ENCODE measurements around the gene ZNF512B. TPM values are rescaled to one million over a fixed set of nuclear protein-coding genes. Genes with fewer than 3 reads are reported as not detected.

ZNF512B gene
- total and polyA plus RNA-seq, 7 donors, result 3.3 to 14.4 (median 10.0) TPM

DNA sequence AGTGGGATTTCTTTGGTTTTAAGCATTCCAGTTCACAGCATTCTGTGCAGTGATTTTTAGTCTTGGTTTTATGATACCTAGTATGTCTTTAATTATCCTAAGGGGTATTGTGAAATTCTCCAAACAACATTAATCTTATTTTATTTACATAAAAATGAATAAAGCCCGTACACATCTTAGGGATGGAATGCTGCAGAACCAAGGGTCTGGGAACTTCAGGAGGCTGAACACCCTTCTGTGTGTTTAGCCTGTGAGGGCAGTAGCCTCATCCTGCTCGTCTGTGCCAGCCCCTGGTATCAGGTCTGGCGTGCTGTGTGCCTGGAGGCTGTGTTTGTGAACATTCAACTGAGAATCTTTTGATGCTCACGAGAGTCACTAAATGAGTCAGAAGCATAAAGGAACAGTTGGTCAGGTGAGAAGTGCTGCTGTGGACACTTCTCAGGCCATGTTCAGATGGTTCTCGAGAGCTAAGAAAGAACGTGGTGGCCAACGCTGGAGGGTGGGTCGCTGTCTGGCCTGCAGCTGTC, 41.0 kb upstream of the ZNF512B start:
- intact Hi-C loops (cut with DNase I), result no loop called here
- Histone ChIP-seq H3K36me3 (ENCODE audit: insufficient read depth in 1 of 2, low read depth in 1 of 2) (peaks cover 7 to 64% of the 10 kb centered on the region in 2 donors), H3K4me1 (no peaks in the 10 kb centered on the region), H3K4me3 (no peak overlapping the region), H3K9me3 (no peaks in the 10 kb centered on the region), H3K27ac (no peak overlapping the region), H3K27me3 (ENCODE audit: insufficient read depth in 3 of 3, low read length in 2 of 3) (no peaks in the 10 kb centered on the region)
- TF ChIP-seq CTCF (IDR thresholded peaks at IDR 0.05), result no peak
- DNase-seq, result no peak
- ATAC-seq, result no peak
- WGBS, 3 donors, result 90 to 97% (median 94%) methylated on average over 8 of the region's 8 CpGs

DNA sequence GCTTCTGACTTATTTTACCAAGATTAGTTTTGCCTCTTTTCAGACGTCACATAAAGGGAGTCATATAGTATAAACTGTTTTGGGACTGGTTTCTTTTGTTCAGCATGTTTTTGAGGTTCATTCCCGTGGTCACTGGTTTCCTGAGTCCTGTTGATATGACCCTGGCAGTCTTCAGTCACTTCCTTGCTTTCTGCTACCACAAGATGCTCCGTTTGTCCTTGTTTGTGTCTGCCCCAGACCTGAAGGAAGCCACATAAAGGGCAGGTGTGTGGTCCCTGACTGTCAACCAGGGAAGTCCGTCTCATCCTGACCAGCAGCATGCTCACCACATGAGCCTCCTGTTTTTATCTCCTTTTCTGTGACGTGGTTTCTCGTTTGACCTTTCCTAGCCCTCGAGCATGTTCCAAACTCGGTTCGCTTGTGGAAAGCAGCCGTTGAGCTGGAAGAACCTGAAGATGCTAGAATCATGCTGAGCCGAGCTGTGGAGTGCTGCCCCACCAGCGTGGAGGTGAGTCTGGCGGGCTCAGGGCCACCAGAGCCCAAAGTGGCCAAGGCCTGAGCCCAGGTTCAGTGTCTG, 40.2 kb upstream of the ZNF512B start:
- Histone ChIP-seq H3K27ac (no peak overlapping the region), H3K4me1 (no peaks in the 10 kb centered on the region), H3K4me3 (no peak overlapping the region), H3K36me3 (ENCODE audit: insufficient read depth in 1 of 2, low read depth in 1 of 2) (peaks cover 7 to 64% of the 10 kb centered on the region in 2 donors), H3K9me3 (no peaks in the 10 kb centered on the region), H3K27me3 (ENCODE audit: insufficient read depth in 3 of 3, low read length in 2 of 3) (no peaks in the 10 kb centered on the region)
- 91 to 95% (median 92%) methylated on average over 13 of the region's 13 CpGs for WGBS, 3 donors
- intact Hi-C loops (cut with DNase I), result no loop called here
- ATAC-seq (no peak), DNase-seq (no peak)
- TF ChIP-seq CTCF (IDR thresholded peaks at IDR 0.05), result no peak

GRCh38 chr20:64006902-64007301, 37.2 kb upstream of the ZNF512B start:
- Histone ChIP-seq H3K27me3 (ENCODE audit: insufficient read depth in 3 of 3, low read length in 2 of 3) (no peaks in the 10 kb centered on the region), H3K9me3 (no peaks in the 10 kb centered on the region), H3K4me3 (no peak overlapping the region), H3K36me3 (ENCODE audit: insufficient read depth in 1 of 2, low read depth in 1 of 2) (peaks cover 3 to 71% of the 10 kb centered on the region in 2 donors), H3K27ac (no peak overlapping the region), H3K4me1 (no peaks in the 10 kb centered on the region)
- DNase-seq (no peak), ATAC-seq (no peak)
- WGBS, 3 donors, result 91 to 96% (median 94%) methylated on average over 3 of the region's 3 CpGs
- intact Hi-C loops (cut with DNase I), result no loop called here
- no peak for TF ChIP-seq CTCF (IDR thresholded peaks at IDR 0.05)

GRCh38 chr20:64006490-64006889, 36.8 kb upstream of the ZNF512B start:
- Histone ChIP-seq H3K4me1 (peaks cover 4% of the 10 kb centered on the region), H3K4me3 (no peak overlapping the region), H3K9me3 (no peaks in the 10 kb centered on the region), H3K36me3 (ENCODE audit: insufficient read depth in 1 of 2, low read depth in 1 of 2) (peaks cover 2 to 72% of the 10 kb centered on the region in 2 donors), H3K27ac (no peak overlapping the region), H3K27me3 (ENCODE audit: insufficient read depth in 3 of 3, low read length in 2 of 3) (no peaks in the 10 kb centered on the region)
- TF ChIP-seq CTCF (IDR thresholded peaks at IDR 0.05), result no peak
- WGBS, 3 donors, result 48 to 73% (median 51%) methylated on average over 10 of the region's 10 CpGs
- DNase-seq (no peak), ATAC-seq (no peak)
- intact Hi-C loops (cut with DNase I), result no loop called here

DNA sequence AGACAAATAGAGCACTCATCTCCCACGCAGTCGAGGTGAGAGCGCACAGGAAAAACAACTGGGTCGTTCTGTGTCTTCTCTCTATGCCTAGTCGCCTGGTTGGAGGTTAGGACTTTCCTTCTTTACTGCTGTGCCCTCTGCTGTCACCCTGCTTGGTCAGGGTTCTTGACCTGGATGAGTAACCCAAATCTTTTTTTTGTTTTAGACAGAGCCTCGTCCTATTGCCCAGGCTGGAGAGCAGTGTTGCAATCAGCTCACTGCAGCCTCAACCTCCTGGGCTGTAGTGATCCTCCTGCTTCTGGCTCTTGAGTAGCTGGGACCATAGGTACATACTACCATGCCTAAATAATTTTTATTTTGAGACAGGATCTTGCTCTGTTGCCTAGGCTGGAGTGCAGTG, 35.7 kb upstream of the ZNF512B start:
- ATAC-seq (peak in 1 of 4 donors; percentile 30), DNase-seq (no peak)
- no peak for TF ChIP-seq CTCF (IDR thresholded peaks at IDR 0.05)
- Histone ChIP-seq H3K9me3 (no peaks in the 10 kb centered on the region), H3K36me3 (ENCODE audit: insufficient read depth in 1 of 2, low read depth in 1 of 2) (peaks cover 0 to 72% of the 10 kb centered on the region in 2 donors), H3K4me3 (no peak overlapping the region), H3K27me3 (ENCODE audit: insufficient read depth in 3 of 3, low read length in 2 of 3) (no peaks in the 10 kb centered on the region), H3K27ac (no peak overlapping the region), H3K4me1 (peaks cover 5% of the 10 kb centered on the region)
- intact Hi-C loops (cut with DNase I), result no loop called here
- 78 to 88% (median 86%) methylated on average over 6 of the region's 6 CpGs for WGBS, 3 donors
